Activated naive CD4-positive, alpha-beta T cell treated with anti-CD3 and anti-CD28 coated beads, Interleukin-2, amount 50 U/mL, for 72 hours (primary cell): ENCODE results near the gene TMCO4. TPM values are rescaled to one million over a fixed set of nuclear protein-coding genes. Genes with fewer than 3 reads are reported as not detected.
"Not testable (repeated sequence)": the region's sequence is repeated elsewhere in the genome, so short reads cannot be mapped to it uniquely, and the experiment has no call there.

Source experiments
- ATAC-seq, 2 donors: fragments of 150-1000 bp; cut with Tn5 transposase; 2 replicates each; pipeline ENCODE4 v1.10.0; 2021; ENCODE audit warnings: mild to moderate bottlenecking in 2 of 2, moderate library complexity in 2 of 2
- DNase-seq, 2 donors: peaks; one replicate each; pipeline ENCODE4 v3.0.0; 2021 to 2022; ENCODE audit warnings: low spot score in 2 of 2
- H3K27ac Mint-ChIP-seq, 2 donors: one replicate each; pipeline ENCODE4 v1.8.0; 2022; ENCODE audit warnings: mild to moderate bottlenecking in 2 of 2, mixed read lengths in 2 of 2
- H3K36me3 Mint-ChIP-seq, 2 donors: one replicate each; pipeline ENCODE4 v1.8.0; 2022; ENCODE audit warnings: mixed read lengths in 2 of 2
- H3K9me3 Mint-ChIP-seq, 2 donors: one replicate each; pipeline ENCODE4 v1.8.0; 2022; ENCODE audit warnings: mixed read lengths in 2 of 2
- total RNA-seq, 2 donors: library from RNA; stranded (reverse); gene quantifications; one replicate each; pipeline ENCODE4 v1.2.3, GENCODE V29; 2022

Gene TMCO4
- total RNA-seq, 2 donors from 2014 or later = 6.9 to 18.7 TPM

DNA sequence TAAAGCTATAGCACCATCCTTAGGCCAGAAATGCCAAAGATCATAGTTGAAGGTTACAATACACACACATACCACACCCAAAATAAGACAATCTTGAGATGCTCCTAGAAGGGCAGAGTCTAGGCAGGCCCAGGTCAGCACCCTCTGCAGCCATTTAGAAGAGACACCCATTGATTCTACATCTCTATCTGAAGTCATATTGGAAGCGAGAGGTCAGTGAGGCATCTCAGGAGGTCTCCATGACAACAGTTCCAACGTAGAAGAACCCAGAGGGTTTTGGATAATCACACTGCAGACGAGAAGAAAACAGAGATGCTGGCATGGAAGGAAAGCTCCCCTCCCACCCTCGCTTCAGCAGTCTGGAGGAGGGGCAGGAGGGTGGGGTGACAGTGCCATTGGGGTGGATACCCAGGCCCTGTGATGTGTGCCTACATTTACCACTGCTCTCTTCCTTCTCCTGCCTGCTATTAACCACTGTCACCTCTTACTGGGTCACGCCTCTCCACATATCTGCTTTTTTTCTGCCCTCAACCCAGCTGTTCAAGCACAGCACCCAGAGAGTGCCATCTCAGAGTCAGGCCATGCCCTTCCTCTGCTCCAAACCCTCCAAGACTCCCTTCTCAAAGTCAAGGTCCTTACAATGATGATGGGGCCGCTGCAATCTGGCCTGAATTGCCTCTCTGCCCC lies 6.2 kb downstream of the TMCO4 start:
- Mint-ChIP-seq H3K9me3 (no peaks in the 10 kb centered on the region), H3K36me3 (peaks cover 10 to 25% of the 10 kb centered on the region in 2 donors), H3K27ac (no peak overlapping the region)
- peak in 1 of 2 donors; percentile 43 for ATAC-seq
- DNase-seq = no peak

DNA sequence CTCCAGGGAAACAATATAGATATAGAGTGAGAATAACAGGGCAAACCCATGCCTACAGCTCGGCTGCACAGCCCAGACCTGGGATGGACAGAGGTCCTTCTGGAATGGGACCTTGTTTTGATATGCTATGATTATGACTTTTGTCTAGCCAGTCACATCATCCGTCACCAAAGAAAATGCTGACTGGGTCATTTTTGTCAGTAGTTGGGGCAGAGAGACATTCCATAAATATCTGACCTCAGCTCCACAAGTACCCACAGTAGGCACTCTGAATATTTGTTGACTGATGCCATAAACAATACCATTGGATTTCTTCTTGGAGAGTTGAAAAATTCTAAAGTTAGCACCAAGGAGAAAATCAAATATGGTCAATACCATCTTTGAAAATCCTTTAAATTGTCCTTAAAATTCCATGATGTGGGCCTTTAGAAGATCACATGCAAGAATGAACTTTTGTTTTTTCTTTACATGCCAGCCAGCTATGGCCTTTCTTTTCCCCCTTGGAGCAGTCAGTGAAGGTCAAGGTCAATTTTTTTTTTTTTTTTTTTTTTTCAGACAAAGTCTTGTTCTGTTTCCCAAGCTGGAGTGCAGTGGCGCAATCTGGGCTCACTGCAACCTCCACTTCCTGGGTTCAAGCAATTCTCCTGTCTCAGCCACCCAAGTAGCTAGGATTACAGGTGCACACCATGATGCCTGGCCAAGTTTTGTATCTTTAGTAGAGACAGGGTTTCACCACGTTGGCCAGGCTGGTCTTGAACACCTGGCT lies 7.3 kb downstream of the TMCO4 start:
- peaks cover 10 to 25% of the 10 kb centered on the region in 2 donors for H3K36me3 Mint-ChIP-seq
- H3K9me3 Mint-ChIP-seq = no peaks in the 10 kb centered on the region
- DNase-seq = no peak
- ATAC-seq = no peak
- no peak overlapping the region for H3K27ac Mint-ChIP-seq

DNA sequence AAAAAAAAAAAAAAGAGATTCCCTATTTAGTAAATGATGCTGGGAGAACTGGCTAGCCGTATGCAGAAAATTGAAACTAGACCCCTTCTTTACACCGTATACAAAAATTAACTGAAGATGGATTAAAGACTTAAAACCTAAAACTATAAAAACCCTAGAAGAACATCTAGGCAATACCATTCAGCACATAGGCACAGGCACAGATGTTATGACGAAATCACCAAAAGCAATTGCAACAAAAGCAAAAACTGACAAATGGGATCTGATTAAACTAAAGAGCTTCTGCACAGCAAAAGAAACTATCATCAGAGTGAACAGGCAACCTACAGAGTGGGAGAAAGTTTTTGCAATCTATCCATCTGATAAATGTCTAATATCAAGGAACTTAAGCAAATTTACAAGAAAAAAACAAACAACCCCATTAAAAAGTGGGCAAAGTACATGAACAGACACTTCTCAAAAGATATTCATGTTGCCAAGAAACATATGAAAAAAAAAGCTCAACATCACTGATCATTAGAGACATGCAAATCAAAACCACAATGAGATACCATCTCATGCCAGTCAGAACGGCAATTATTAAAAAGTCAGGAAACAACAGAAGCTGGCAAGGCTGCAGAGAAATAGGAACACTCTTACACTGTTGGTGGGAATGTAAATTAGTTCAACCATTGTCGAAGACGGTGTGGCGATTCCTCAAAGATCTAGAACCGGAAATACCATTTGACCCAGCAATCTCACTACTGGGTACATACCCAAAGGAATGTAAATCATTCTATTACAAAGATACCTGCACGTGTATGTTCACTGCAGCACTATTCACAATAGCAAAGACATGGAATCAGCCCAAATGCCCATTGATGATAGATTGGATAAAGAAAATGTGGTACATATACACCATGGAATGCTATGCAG lies 9.4 kb downstream of the TMCO4 start:
- DNase-seq, H3K9me3 Mint-ChIP-seq, H3K27ac Mint-ChIP-seq, ATAC-seq: not testable (repeated sequence)
- H3K36me3 Mint-ChIP-seq = peaks cover 10 to 25% of the 10 kb centered on the region in 2 donors

DNA sequence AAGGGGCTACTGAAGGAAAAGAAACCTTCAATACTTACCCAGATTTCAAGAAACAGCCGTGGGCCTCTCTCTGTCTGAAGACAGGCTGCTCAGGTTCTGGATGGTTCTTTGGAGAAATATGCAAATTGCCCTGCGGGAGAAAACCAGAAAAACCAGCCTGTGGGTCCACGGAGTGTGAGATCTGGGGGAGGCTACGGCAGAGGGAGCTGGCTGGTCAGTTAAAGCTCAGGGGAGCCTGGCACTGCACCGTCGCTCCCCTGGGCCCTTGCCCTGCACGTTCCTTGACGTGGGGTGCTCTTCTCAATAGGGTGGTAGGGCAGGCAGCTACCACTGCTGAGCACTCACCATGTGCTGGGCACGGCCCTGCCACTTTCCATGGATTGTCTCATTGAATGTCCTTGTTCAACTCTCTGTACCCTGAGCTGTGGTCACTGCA lies 12.7 kb downstream of the TMCO4 start:
- peak overlapping the region in 1 of 2 donors; percentile 34 for H3K27ac Mint-ChIP-seq
- peaks cover 6 to 11% of the 10 kb centered on the region in 2 donors for H3K36me3 Mint-ChIP-seq
- DNase-seq = no peak
- no peaks in the 10 kb centered on the region for H3K9me3 Mint-ChIP-seq
- no peak for ATAC-seq

DNA sequence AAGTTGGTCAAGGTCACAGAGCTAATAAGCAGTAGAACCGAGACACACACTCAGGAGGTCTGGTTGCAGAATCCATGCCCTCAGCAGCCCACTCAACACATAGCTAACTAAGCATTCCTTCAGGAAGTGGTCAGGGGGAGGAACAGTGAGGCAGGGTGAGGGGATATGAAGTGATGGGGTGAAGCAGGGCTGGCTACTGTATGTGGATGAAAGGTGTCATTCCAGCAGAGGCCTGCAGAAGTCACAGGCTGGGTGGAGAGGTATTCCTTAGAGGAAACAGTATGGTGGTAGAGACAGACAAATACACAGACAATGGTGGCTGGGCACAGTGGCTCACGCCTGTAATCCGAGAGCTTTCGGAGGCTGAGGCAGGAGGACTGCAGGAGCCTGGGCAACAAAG lies 14.1 kb downstream of the TMCO4 start:
- DNase-seq = no peak
- Mint-ChIP-seq H3K27ac (no peak overlapping the region), H3K9me3 (no peaks in the 10 kb centered on the region), H3K36me3 (peaks cover 0 to 4% of the 10 kb centered on the region in 2 donors)
- no peak for ATAC-seq

DNA sequence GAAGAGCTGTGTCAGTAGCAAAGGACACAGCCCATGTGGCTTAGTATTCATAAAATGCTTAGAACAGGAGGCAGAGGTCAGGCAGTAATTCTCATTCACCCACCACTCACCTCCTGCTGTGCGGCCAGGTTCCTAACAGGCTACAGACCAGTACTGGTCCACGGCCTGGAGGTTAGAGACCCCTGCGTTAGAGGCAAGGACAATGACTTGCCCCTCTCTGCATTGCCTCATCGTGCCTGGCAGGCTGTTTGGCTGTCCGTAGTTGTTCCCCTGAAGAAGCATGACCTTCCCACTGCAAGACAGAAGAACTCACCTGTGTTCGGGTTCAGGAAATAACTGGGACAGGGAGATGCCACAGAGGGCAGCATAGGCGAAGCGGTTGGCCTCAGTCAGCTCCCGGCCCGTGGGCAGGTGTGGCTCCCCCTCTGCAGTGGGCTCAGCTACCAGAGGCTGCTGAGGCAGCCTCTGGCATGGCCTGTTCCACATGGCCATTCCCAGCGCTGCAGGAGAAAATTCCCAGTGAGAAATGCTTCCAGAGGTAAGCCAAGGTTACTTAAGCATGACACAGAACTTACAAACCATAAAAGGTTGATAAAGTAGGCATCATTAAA lies 19.3 kb downstream of the TMCO4 start:
- Mint-ChIP-seq H3K9me3 (no peaks in the 10 kb centered on the region), H3K36me3 (peaks cover 4 to 25% of the 10 kb centered on the region in 2 donors), H3K27ac (peak overlapping the region in 1 of 2 donors; percentile 72)
- no peak for DNase-seq
- ATAC-seq = no peak

DNA sequence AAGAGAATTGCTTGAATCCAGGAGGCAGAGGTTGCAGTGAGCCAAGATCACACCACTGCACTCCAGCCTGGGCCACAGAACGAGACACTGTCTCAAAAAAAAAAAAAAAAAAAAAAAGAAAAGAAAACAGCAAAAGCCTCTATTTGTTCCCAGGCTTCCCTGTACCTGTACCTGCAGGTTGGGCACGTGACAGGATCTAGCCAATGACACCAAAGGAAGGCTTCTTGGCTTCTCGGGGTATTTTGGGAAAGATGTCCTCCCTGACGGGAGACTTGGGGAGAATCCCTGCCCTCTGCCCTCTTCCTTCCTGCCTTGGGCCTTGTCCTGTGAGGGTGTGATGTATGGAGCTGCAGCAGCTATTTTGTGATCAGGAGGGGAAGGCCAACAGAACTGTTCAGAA lies 22.8 kb downstream of the TMCO4 start:
- no peak overlapping the region for H3K27ac Mint-ChIP-seq
- ATAC-seq = no peak

DNA sequence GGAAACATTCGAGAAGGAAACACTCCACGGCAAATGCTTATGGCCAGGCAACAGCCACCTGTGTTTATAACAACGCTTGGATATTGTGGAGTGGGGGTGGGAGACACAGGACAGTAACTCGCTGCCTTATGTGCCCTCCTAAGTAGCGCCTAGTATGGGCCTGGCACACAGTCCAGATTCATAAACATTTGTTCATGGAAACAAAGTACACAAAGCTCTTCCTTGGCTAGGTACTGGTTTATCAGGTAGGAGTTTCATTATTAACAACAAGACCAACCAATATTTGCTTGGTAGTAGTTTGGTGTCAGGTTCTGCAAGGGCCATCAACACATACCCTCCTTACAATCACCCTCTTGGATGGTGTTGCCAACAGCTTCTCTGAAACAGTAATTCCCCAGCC lies 23.4 kb downstream of the TMCO4 start:
- DNase-seq = no peak
- Mint-ChIP-seq H3K27ac (peak overlapping the region in 1 of 2 donors; percentile 26), H3K9me3 (no peaks in the 10 kb centered on the region), H3K36me3 (peaks cover 4 to 25% of the 10 kb centered on the region in 2 donors)
- no peak for ATAC-seq

More for the DNA sequence above, 22.8 kb downstream of the TMCO4 start:
- no peak for DNase-seq
- Mint-ChIP-seq H3K36me3 (peaks cover 4 to 25% of the 10 kb centered on the region in 2 donors), H3K9me3 (no peaks in the 10 kb centered on the region)

DNA sequence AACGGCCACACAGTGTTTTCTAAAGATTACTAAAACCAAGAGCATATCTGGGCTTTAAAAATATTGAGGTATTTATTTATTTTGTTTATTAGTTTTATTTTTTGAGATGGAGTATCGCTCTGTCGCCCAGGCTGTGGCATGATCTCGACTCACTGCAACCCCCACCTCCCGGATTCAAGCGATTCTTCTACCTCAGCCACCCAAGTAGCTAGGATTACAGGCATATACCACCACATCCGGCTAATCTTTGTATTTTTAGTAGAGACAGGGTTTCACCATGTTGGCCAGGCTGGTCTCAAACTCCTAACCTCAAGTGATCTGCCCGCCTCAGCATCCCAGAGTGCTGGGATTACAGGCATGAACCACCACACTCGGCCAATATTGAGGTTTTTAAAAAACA lies 23.9 kb downstream of the TMCO4 start:
- DNase-seq (no peak), ATAC-seq (no peak)
- Mint-ChIP-seq H3K27ac (no peak overlapping the region), H3K36me3 (peaks cover 4 to 24% of the 10 kb centered on the region in 2 donors), H3K9me3 (no peaks in the 10 kb centered on the region)

DNA sequence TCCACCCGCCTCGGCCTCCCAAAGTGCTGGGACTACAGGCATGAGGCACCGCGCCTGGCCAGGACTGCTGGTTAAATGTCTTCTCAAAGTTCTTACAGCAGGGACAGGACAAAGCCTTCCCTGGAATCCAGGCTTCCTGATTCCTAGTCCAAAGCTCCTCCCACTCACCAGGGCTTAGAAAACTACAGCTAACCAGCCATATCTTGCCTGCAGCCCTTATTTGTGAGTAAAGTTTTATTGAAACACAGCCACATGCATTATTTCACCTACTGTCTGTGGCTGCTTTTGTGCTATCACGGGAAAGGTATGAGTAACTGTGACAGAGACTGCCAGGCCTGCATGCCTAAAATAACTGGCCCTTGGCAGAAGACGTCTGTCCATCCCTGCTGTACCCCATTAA lies 24.4 kb downstream of the TMCO4 start:
- no peak overlapping the region for H3K27ac Mint-ChIP-seq
- peaks cover 4 to 20% of the 10 kb centered on the region in 2 donors for H3K36me3 Mint-ChIP-seq
- no peaks in the 10 kb centered on the region for H3K9me3 Mint-ChIP-seq
- no peak for DNase-seq
- no peak for ATAC-seq

DNA sequence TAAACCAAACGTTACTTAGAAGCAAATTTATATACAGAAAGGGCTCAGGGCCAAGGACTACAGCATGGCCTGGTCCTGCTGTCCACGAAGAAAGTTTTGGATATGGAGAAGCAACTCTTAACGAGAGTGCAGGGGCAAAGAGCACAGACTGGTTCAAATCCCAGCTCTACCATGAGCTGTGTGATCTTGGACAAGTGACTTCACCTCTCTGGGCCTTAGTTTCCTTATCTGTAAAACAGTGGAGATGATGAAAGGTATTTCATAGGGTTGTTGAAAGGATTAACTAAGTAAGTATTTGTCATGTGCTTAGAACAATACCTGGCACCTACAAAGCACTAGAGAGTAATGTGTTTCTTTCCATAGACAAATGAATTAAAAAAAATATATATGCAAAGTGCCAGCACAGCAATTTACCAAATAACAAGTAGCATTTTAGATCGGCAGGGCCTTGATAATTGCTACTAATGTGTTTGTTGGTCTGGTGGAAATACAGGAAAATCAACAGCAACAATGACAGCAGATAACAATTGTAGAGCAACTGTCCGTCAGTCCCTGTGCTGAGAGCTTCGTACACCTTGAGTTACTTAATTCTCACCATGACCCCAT lies 25.4 kb downstream of the TMCO4 start:
- H3K36me3 Mint-ChIP-seq = peaks cover under 1 to 14% of the 10 kb centered on the region in 2 donors
- DNase-seq (no peak), ATAC-seq (no peak)
- H3K27ac Mint-ChIP-seq = peak overlapping the region; percentile 38 to 57
- H3K9me3 Mint-ChIP-seq = no peaks in the 10 kb centered on the region

DNA sequence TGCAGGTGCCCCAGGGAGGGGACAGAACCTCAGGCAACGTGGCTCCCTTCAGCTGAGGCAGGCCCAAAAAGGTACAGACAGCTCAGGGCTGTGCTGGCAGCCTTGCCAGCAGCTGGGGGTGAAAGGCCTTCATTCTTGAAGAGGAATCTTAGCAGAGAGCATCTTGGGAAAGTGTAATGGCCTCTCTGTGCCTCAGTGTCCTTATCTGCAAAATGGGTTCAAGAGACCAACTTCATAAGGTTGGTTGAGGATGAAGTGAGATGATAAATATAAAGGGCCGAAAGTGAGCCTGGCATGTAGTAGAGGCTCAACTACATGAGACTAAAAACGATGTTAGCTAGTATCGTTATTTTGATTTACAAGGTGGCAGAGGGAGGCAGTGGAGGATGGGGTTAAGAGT lies 26.2 kb downstream of the TMCO4 start:
- no peak for DNase-seq
- no peaks in the 10 kb centered on the region for H3K9me3 Mint-ChIP-seq
- no peak for ATAC-seq
- peak overlapping the region; percentile 17 to 38 for H3K27ac Mint-ChIP-seq
- peaks cover 0 to 6% of the 10 kb centered on the region in 2 donors for H3K36me3 Mint-ChIP-seq

DNA sequence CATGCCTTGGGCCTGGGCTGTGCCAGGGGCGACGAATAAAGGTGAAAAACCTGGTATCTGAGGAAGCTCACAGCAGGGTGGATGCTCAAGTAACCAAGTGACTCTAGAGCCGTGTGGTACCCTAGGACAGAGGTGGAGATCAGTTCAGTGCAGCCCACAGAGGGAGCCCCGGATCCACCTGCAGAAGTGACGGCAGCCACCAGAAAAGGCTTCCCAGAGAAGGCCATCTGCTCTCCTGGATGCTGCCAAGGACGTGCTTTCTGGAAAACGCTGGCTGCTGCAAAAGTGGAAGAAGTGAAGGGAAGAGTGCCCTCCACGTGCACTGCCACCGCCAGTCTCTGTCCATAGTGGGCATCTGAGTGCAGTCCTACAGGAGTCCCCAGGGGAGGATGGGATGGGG lies 27.7 kb downstream of the TMCO4 start:
- Mint-ChIP-seq H3K9me3 (no peaks in the 10 kb centered on the region), H3K36me3 (peaks cover 0 to 5% of the 10 kb centered on the region in 2 donors), H3K27ac (no peak overlapping the region)
- DNase-seq = no peak
- ATAC-seq = no peak

DNA sequence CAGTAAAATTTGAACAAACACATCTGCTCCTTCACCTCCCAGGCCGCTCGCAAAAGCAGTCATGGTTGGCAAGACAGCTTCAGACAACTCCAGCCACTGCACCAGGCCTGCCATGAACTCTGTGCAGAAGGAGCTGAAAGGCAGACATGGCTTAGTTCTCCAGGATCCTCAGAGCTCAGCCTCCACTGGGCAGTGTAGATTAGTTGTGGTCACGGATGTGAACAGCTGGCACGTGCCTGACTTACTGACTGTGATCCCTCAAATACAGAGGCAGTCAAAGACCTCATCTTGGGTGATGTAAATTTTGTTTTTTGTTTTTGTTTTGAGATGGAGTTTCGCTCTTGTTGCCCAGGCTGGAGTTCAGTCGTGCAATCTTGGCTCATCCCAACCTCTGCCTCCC lies 28.4 kb downstream of the TMCO4 start:
- H3K27ac Mint-ChIP-seq = peak overlapping the region in 1 of 2 donors; percentile 14
- no peaks in the 10 kb centered on the region for H3K9me3 Mint-ChIP-seq
- ATAC-seq (no peak), DNase-seq (no peak)
- H3K36me3 Mint-ChIP-seq = peaks cover 0 to 6% of the 10 kb centered on the region in 2 donors

DNA sequence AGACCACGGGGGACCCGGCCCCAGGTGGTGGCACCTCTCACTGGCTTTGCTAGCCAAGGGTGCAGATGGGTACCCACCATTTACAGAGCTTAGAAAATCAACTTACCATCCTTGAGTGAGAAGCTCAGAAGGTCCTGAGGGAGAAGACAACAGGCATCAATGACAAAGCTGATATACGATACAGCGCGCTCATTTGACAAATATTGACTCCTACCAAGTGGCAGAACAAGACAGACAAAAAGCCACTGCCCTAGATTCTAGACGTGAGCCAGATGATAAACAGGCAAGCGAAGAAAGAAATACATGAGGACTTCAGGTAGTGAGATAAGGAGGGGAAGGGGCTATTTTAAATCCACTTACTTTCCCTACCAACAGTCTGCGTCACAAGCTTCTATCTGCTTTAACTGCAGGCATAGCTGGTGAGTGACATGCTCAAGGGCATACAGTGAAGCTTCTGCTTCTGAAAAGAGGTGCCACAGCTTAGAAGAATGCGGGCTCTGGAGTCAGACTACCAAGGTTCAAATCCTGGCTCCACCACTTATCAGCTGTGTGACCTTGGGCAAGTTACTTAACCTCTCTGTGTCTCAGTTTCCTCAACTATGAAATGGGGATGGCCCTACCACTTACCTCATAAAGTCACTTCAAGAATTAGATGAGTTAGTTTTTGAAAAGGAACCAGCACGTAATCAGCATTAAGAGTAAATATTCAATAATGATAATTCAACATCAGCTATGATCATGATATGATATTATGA lies 29.1 kb downstream of the TMCO4 start:
- no peaks in the 10 kb centered on the region for H3K9me3 Mint-ChIP-seq
- ATAC-seq (no peak), DNase-seq (no peak)
- H3K27ac Mint-ChIP-seq = no peak overlapping the region
- peaks cover 0 to 6% of the 10 kb centered on the region in 2 donors for H3K36me3 Mint-ChIP-seq
